HG03520 (cell line): Measurements from ENCODE around the gene TMC2.
"Not testable (repeated sequence)": the region's sequence is repeated elsewhere in the genome, so short reads cannot be mapped to it uniquely, and the experiment has no call there.

Source experiments
- ATAC-seq: cut with Tn5 transposase; IDR thresholded peaks from one replicate; pipeline ENCODE4 v1.9.1; 2021; ENCODE audit warnings: mild to moderate bottlenecking, moderate library complexity; ENCODE audit not compliant: unreplicated experiment

The TMC2 gene

DNA sequence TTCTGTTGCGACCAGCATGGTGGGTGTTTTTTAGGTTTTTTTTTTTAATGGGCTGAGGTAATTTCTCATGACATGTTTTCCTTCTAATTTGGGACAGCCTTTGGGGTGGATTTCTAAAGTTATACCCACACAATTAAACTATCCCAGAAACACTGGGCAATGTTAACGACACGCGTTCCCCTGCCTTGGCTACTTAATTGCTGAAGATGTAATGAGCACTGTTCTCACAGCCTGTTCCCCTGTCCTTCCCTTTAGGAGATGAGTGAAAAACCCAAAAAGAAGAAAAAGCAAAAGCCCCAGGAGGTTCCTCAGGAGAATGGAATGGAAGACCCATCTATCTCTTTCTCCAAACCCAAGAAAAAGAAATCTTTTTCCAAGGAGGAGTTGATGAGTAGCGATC, 121.3 kb downstream of the TMC2 start:
- ATAC-seq: no peak

DNA sequence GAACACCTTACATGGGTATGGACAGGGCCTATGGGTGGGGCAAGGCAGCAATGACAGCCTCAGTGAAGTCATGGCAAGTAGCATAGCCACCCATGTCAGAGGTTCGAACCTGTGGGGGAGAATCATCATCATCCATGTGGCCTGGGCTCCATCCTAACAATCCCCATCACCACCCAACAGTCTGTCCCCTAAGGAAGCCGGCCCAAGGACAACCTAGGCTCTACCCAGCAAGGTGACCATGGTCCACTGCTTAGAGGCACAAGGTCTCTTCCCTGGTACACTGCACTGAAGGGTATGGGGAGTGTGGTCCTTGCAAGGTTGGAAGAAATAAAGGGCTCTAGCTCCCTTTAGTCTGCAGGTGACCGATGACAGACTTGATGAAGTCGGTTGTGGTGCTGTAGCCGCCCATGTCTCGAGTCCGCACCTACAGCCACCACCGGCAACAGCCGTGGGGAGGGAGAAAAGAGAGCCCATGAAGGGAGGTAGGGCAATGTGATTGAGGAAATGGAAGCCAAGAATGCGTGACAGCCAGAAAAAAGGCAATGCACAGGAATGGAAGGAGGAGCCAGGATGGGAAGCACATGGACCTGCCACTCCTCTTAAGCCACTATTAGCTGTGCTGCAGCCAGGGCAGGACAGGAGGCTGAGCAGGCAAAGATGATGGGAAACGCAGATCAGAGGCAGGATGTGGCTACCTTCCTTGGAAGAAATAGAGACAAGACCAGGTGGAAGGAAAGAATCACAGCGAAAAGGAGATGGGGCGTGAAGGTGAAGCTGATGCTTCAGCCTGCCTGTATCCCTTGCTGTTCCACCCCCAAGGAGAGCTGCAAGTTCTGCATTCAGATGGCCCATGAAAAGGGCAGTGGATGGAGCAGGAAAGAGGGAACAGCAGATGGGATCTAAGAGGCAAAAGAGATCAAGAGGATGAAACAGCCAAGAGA, 122.3 kb downstream of the TMC2 start:
- ATAC-seq: no peak

DNA sequence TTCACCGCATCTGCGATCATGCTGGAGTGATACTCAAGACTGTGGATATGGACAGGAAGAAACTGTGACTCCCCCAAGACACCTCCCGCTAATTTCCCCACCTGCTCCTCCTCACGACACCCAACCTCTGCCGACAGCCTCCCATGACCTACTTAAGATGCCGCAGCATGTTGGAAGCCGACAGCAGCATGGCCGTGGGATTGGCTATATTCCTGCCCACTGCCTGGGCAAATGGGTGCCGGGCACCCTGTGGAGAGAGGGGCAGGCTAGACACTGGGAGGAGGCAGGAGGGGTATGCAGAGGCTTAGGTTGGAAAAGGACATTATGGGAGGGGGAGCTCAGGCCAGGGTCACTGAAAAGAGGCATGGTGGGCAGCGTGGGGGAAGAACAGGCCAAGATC, 123.2 kb downstream of the TMC2 start:
- ATAC-seq: no peak

DNA sequence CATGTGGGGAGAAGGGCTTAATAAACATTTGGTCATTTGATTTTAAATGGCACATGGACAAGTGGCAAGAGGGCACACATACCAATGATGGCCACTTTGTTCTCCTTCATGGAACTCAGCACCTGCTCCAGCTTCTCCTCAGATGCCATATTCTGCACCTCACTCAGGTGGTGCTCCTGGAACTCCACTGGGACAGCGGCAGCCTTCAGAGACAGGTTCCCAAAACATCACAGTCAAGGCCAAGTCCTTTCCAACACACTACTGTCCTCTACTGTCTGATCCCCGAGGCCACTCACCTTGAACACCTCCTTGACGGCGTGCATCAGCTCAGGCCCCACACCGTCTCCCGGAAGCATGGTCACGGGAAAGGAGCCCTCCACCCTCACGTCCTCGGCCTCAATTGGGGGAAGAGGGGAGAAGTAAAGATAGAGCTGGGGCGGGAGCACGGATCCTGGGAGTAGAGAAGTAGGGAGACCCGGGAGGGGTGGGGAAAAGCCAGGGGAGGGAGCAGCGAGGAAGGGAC, 127.1 kb downstream of the TMC2 start:
- ATAC-seq: no peak

DNA sequence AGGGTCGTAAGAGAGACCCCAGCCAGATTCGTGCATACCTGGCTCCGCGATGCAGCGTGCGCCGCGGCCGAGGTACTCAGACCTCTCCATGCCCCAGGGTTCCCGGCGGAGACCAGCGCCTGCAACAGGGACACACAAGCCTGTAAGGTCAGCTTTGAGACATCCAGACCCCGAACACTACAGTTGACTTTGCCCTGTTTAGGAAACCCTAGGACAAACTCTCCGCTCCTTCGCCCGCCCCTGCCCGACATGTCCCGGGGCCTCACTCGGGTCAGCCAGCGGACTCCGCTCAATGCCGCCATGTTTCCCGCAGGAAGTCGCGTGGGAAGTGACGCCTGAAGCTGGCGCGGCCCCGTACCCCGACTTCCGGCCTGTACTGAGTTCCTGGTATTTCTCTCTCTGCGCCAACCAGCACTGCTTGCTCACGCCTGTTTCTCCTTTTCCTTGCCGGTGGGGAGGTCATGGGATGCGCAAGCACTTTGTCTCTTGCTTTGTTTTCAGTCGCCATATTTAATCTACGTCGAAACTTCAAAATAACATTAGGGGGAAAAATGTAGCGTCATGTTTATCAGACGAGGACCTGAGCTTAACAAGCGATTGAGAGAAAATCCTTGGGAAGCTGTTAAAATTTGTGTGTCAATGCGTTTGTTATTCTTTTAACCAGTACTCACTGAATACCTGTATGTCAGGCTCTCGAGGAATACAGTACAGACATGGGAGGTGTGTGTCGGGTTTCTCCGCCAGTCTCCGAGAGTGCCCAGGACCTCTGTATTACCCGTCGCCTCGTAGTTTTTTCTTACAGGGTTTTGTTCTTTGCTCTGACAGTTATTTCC, 127.7 kb downstream of the TMC2 start, which contains the start of gene IDH3B:
Gene IDH3B (minus strand): TSS at position 330 of the 833 bp plus-strand sequence. CDS start 28 bp downstream, at position 302.
- ATAC-seq: peak; percentile 87

DNA sequence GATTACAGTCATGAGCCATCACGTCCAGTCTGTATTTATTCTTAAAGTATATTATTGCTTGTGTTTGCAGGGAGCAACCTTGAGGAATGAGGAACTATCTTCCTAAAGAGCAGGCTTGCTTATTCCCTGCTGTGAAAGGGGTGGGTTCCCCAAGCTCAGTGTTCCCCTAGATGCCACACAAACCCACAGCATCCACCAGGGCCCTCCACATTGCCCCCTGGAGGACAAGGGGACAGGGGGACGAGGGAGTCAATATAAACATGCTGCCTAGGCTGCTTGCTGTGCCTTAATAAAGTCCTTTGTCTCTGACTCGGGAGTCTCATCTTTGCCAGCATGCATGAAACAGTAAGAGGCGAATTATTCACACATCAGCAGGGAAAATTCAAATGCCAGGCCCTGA, 135.6 kb downstream of the TMC2 start:
- no peak for ATAC-seq

DNA sequence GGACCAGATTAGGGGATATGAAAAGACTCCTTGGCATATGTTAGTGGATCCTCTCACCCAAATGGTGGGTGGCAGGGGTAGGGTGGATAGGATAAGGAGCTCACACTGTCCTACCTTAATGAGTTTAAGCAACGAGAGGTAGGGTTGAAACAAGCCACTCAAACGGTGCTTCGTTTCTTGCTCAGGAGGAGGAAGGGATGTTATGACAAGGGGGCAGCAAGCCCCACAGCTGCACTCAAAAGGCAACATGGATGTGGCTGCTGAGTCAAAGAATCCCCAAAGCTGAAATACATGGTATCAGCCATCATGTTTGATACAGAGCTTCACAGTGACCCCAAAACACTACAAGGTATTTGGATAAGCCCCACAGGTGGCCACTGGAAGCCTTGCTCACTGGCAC, 136.1 kb downstream of the TMC2 start:
- ATAC-seq: no peak

DNA sequence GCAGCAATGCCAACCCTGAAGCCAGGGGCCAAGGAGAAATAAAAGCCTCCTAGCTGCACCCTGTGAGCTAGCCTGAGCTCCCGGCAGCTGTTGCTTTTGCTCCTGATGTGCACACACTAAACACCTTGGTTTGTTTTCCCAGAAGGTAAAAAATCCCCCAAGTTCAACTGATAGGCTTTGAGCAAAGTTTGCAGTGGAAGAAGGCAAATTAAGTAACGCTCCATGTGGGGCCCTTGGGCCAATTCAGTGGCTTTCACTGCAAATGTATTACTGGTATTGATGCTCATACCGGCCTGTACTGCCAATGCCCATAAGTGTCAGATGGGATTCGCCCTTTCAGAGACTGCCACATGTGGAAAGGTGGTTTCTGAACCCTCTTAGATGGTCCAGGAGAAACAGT, 137.1 kb downstream of the TMC2 start:
- ATAC-seq: no peak

DNA sequence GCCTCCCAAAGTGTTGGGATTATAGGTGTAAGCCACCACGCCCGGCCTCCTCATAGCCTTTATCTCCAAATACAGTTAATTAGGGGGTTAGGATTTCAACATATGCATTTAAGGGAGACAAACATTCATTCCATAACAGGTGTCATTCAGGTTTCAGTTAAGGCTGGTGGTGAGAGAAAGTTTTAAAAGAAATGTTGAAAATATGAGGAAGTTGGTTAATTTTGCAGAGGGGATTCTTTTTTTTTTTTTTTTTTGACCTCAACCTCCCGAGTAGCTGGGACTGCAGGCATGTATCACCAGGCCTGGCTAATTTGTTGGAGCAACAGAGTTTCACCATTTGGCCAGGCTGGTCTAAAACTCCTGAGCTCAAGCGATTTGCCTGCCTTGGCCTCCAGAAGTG, 143.7 kb downstream of the TMC2 start:
- no peak for ATAC-seq

DNA sequence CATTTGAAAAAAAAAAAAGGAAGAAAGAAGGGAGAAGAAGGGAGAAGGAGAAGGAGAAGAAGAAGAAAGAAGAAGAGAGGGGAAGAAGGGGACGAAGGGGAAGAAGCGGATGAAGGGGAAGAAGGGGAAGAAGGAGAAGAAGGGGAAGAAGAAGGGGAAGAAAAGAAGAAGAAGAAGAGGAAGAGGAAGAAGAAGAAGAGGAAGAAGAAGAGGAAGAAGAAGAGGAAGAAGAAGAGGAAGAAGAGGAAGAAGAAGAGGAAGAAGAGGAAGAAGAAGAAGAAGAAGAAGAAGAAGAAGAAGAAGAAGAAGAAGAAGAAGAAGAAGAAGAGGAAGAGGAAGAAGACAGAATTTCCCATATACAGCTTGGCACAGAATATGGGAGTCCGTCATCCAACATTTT, 145.7 kb downstream of the TMC2 start:
- not testable (repeated sequence) for ATAC-seq

DNA sequence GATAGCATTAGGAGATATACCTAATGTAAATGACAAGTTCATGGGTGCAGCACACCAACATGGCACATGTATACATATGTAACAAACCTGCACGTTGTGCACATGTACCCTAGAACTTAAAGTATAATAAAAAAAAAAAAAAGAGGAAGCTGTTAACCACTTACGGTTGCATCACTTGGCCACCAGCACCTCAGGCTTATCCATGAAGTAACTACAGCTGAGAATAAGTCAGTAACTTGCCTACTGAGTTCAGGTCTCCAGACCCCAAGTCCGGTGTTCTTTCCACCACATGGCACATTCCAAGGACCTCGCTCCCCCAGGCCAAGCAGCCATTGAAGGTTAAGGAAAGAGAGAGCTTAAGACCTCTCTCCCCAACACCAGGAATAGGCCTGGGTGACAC, 148.4 kb downstream of the TMC2 start:
- ATAC-seq: not testable (repeated sequence)

DNA sequence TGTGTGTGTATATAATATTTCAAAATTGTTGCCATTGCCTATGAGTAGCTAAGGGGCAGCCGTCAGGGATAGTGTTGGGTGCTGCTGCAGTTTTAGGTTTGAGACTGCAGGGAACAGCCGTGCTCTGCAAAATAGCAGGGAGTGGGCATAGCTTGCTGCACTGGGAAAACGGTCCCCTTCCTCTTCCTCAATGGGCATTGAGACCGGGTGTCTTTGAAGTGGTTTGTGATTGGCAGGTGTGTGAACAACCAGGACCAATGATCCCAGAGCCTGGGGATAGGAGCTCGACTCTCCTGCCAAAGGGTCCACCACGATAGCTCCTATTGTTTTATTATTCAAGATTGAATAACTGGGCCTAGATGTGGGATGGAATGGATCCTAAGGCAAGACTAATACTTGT, 151.1 kb downstream of the TMC2 start:
- ATAC-seq: no peak

DNA sequence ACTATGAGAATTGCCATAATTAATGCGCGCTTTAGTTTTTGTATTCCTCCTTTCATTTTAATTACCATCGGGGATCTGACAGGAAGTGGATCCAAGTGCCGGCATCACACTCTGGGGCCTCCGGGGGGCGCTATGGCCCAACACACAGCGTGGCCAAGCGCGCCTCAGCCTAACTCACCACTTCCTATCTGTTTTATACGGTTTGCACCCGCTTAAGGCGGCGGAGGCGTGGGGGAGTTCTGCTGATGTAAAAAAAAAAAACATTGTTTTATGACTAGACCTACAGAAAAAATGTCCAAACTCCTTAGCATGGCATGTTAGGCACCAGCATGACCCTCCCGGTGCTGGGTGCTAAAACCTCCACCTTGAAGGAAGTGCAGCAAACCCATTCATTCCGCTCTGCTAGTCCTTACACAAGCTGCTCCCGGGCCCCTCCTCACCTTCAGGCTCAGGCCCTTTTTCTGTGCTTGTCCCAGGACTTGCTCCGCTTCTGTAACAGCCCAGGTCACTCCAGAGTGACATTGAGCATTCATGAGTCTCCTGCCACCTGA, 151.7 kb downstream of the TMC2 start:
- no peak for ATAC-seq

DNA sequence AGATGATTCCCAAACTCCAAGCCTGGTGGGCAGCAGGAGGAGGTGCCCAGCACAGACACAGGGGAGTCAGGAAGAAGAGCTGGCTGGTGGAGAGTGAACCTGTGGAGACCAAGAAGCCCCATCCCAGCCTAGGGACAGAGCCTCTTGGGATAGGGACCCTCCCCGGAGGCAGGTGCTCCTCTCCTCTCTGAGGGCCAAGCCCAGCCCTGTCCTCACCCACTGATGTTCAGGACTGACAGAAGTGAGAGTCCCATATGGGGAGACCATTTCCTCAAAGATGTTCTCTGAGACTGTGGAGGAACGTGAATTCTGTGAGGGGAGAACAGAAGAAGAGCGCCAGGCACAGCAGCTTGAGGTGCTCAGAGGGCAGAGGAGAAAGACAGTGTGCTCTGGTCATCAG, 153.8 kb downstream of the TMC2 start:
- ATAC-seq: no peak

DNA sequence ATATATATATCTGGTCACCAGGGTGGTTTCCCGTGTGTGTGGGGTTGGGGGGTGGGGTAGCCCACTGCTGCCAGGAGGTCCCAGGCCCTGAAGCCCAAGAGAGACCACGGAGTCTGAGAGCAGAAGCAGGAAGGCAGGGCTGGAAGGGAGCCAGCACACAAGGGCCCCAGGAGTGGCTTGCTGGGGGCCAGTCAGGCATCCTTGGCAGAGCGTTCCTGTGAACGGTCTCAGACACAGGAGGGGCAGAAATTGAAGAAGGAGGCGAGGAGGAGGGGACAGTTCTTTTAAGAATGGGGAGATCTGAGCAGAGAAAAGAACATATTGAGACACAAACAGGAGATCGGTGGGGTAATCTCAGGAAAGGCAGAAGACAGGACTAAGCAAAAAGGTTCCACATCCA, 154.3 kb downstream of the TMC2 start:
- ATAC-seq: no peak

DNA sequence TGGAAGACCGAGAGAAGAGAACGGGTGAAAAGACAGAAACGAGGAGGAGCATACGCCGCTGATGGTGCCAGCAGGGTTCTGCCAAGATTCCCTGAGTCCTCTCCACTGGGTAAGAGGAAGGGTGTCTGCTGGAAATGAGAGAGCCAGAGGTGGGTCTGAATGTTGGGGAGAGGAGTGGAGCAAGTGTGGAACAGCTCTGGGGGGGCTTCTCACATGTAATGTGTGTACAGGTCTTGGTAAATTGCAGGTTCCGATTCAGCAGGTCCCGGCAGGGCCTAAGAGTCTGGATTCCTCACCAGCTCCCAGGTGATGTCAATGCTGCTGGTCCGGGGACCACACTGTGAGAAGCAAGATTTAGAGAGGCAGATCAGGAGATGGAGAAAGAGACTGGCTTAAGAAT, 154.8 kb downstream of the TMC2 start:
- no peak for ATAC-seq
